GM18868 (cell line): Measurements from ENCODE around the gene ANKRD27.

Experiments used
- ATAC-seq: cut with Tn5 transposase; IDR thresholded peaks from one replicate; pipeline ENCODE4 v1.9.1; 2021; ENCODE audit warnings: mild to moderate bottlenecking, moderate library complexity; ENCODE audit not compliant: unreplicated experiment

The ANKRD27 gene

DNA sequence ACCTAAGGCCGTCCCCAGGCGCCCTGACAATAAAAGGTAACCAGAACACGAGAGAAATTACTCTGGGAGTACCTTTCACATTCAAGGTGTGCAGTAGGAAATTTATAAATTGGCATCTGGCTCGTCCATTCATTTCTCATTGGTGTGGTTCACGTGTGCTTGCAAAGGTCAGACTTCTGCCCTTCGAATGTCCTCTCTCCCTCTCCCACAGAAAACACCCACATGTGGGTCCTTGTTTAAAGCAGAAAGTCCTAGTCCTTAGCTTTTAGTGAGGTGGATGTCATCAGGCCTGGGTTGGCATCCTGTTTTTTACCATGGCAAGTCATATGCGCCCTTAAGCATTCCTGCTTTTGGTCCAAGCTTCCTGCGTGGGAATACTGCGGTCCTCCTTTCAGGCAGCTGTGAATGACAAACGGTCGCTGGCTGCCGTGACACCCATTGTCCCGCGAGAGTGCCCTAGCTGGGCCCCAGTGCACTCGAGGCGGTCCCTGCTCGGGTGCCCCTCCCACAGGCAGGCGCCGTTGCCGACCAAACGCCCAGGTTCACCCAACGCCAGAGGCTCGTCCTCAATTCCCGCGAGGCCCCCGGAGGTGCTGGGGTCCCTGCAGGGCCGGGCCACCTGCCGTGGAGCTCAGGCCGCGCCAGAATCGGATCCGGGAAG is 16.4 kb upstream of the ANKRD27 start, which contains the start of gene NUDT19:
Gene NUDT19, plus strand, starts transcription at position 531 of the 661 bp plus-strand sequence. CDS start 140 bp downstream, outside the sequence.
- ATAC-seq, result peak; percentile 89

DNA sequence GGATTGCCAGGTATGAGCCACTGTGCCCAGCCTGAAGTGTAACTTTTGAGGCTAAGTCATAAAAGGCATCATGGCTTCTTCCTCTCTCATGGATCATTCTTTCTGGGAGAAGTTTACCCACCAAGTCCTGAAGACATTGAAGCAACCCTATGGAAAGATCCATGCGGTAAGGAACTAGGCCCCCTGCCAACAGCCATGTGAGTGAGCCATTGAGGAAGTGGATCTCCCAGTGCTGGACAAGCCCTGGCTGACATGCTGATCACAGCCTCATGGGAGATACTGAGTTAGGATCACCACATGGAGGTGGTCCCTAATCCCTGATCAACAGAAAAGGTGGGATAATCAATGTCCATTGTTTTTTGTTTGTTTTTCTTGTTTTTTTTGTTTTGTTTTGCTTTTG is 13.3 kb upstream of the ANKRD27 start:
- no peak for ATAC-seq

DNA sequence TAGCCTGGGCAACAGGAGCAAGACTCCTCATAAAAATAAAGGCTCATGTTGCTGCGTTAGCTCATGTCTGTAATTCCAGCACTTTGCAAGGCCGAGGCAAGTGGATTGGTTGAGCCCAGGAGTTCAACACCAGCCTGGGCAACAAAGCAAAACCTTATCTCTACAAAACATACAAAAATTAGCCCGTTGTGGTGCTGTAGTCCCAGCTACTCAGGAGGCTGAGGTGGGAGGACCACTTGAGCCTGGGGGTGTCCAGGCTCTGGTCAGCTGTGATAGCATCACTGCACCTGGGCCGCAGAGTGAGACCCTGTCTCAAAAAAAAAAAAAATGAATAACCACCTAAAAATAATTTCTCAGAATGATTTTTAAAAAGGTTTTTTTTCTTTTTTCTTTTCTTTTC is 12.7 kb upstream of the ANKRD27 start:
- no peak for ATAC-seq

DNA sequence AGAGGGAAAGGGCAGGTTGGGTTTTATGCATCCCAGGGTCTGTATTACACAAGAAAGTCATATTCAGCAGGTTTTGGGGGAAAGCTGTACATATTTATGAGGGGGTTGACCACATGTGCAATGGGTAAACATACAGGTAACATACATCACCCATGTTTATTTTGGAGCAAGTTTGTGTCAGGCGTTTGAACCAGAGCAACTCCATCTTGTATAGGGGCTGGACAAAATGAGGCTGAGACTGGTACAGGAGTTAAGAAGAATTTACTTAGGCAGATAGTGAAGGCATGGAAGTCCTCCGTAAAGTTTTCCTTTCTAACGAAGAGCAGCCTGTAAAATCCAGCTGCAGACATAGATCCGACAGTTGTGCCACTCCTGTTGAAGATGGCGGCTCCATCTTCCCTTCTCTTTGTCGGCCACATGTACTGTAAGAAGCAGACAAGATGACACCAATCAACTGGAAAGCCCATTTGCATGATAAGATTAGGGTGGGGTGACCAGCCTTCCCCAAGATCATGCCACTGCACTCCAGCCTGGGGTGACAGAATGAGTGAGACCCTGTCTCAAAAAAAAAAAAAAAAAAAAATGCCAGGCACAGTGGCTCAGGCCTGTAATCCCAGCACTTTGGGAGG is 12.0 kb upstream of the ANKRD27 start:
- no peak for ATAC-seq

DNA sequence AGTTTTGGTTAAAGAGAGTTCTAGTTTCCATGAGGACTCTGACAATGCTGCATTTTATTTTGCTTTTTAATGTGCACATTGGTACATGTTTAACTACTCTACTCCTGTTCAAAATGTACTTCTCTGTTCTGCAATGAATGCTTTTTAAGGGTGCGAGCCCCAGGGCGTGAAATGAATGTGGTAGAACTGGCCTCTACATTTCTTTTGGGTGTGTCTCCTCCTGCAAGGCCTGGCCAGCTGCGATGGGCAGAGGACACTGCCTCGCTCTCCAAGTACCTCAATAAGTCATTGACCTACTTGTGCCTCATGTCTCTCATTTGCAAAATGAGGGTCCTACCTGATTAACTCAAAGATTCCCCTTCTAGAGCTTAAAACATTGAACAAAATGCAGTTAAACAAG is 7.3 kb upstream of the ANKRD27 start:
- no peak for ATAC-seq

DNA sequence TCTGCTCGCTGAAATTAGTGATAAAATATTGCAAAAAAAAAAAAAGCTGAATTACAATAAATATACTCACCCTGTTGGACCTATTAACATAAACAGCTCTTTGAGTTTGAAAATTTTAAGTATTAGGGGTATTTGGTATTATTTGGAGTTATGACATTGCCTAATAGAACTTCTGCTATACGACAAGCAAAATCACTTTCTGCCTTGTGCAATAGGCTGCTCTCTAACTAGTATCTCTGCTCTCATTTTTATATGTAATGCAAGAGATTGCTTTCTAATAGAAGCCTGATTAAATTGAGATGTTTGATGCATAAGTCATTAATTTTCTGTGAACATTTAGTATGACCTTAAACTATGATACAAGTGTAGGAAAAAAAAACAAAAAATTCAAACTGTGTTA is 6.0 kb upstream of the ANKRD27 start:
- ATAC-seq, result no peak

DNA sequence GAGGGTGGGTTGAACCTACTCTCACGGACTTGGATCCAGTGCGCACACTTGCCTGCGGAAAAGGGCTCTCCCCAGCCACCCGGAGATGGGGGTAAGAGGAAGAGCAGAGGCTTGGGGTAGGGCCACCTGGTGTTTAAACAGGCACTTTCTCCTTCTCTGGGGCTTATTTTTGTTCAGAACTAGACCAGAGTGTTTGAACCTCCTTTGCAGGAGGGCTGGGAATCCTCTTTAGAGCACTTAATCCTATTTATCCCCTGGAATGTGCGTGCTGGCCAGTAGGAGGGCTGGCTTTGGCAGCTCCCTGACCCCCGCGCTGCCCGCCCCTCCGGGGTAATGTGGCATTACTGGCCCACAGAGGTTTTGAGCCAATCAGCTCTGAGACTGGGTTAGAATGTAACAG is 2.7 kb upstream of the ANKRD27 start:
- no peak for ATAC-seq

DNA sequence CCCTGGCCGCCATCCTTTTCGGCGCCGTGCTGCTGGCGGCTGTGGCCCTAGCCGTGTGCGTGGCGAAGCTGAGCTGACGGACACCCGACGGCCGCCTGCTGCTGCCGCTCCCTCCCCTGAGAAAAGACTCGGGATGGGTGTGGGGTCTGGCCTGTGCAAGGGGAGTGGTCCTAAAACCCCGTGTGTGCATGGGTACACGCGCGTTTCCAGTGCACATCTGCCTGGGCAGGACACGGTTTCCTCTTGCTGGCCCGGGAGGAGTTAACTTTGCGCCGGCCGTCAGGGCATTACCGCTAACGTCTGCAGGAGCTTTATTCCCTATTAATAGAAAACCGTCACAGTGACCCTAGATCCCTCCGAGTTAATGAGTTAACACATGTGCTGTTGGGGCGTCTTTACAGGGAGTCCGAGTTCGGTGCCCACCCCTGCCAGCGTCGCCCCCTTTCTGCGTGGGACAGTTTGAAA is 1.9 kb upstream of the ANKRD27 start:
- ATAC-seq, result no peak

DNA sequence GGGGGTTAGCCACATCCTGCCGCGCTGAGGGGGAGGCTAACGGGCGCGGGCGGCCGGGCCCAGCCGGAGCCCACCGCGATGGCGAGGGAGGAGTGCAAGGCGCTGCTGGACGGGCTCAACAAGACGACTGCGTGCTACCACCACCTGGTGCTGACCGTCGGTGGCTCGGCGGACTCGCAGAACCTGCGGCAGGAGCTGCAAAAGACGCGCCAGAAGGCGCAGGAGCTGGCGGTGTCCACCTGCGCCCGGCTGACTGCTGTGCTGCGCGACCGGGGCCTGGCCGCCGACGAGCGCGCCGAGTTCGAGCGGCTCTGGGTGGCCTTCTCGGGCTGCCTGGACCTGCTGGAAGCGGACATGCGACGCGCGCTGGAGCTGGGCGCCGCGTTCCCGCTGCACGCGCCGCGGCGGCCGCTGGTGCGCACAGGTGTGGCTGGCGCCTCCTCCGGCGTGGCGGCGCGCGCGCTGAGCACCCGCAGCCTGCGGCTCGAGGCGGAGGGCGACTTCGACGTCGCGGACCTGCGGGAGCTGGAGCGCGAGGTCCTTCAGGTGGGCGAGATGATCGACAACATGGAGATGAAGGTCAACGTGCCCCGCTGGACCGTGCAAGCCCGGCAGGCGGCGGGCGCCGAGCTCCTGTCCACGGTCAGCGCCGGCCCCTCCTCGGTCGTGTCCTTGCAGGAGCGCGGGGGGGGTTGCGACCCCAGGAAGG is 1.4 kb upstream of the ANKRD27 start:
- no peak for ATAC-seq

DNA sequence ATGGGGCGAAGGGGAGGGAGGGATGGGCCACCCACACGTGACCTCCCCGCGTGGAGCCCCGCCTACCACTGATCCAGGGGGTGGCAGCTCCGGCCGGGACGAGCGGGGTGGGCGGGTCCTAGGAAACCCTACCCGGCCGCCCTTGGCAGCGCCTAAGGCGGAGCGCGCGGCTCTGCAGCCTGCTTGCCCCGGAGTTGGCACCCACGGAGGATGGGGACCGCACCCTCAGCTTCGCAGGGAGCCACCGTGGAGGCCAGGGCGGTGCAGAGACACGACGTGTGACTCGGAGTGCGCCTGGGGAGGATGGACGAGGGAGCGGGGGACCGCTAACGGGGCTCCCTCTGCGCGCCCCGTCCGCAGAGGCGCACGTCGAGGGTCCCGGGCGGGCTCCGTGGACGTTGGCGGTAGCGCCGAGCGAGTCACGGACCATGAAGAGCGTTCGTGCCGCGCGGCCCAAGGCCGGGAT is 773 bp upstream of the ANKRD27 start, which contains the start of gene RGS9BP:
Gene RGS9BP, plus strand, starts transcription at position 129 of the 466 bp plus-strand sequence. CDS start 416 bp downstream, outside the sequence.
- ATAC-seq, result peak; percentile 30

DNA sequence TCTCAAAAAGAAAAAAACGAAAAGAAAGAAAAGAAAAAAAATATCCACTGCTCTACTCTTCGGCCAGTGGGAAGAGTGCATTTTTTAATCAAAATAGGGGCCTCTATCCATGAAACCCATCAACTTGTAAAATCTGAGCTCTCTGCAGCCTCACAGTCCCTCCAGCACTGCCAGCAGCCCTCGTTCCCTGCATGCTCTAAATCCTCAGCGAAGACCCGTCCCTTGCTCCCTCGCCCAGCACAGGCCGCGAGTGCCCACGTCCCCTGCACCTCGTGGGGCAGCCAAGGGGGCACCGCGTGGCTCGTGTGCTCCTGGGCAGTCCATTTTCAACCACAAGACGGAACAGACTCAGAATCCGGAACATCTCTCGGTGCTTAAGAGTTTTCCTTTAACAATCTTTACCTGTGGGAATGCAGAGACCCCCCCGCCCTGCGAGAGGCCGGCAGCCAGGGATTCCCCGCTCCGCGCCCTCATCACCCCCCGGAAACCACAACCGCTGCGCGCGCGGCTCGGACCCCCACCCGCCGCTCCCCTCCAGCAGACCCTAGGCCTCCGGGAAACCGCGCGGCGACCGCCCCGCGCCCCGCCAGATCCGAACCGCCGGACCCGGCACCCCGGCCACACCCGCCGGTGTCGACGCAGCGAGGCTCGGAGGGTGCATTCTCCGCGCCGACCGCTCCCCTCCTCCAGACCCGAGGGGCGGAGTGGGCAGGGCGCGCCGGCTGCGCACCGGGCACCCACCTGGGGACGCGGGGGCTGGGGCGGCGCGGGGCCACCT is 638 bp downstream of the ANKRD27 start:
- ATAC-seq, result no peak

DNA sequence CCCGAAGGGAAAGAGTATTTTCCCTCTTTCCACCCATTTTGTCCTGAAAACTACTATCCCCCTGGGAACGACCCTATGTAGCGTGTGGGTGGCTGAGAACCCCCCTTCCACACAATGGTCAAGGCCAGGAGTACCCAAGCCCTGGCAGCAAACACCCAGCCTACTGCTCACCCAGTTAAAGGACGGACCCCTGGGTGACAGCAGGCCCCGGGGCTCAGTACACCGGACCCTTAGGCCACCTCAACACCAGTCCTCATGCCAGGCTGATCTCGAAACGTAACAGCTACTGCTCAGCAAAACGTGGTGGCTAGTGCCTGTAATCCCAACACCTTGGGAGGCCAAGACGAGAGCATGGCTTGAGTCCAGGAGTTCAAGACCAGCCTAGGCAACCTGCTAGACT is 1.4 kb downstream of the ANKRD27 start:
- no peak for ATAC-seq

DNA sequence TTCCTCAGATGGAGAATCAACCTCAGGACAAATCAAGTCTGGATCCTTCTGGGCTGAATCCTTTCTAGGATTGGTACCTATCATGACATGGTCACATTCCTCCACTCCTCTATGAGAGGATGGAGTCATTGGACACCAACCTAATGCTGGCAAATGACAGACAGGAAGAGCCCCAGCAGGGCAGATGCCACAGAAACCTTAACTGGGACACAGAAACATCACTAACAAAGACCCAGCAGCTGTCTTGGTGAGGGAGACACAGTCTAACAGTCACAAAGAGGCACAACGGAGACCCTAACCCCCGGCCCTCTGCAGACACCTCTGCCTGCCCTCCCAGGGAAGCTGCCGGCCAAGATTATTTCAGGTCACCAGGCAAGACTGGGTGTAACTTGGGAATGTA is 2.1 kb downstream of the ANKRD27 start:
- ATAC-seq, result no peak

DNA sequence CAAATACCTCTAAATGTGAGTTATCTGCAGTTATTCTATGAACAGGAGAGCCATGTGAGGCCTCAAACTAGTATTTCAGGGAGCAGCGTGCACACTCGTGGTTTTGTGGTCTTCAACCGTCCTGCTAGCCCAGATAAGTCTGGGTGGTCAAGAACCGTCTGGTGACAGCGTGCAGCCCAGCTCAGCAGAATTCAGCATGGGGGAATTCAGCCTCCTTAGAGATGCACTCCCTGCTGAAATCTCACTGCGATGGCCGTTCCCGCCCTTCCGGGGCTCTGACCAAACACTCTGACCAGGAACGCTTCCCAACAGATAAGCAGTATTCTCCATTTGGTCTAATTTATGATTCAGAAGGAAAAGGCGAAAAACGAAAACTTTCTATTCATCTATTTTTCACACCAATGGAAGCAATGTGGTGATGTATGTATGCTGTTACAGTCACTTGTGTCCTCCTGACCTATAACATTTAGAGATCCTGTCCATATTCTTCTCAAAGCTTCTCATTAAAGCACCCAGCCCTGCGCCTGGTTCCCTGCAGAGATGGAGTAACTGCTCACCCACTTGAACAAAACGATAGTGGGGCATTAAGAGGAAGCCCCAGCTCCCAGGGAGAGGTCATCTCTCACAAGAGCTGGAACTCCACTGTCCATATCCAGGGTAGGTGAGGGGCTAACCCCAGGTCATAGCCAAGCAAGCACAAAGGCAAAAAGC is 2.9 kb downstream of the ANKRD27 start:
- no peak for ATAC-seq

DNA sequence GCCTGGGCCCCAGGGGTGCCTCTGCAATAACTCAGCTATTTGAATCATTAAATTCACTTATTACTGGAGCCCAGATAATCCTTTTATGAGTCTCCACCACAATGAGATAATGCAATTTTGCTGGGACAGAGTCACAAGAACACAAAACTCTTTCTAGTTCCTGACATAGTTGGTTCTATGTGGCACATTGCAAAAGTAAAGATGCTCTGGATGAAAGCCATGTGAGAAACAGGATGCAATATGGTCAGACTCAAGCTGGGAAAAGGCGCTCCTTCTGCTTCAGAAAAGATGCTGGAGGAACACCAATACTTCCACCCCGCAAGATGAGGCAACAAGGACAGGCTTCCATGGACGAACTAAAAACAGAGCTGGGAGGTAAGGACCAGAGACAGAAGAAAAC is 5.7 kb downstream of the ANKRD27 start:
- ATAC-seq, result no peak

DNA sequence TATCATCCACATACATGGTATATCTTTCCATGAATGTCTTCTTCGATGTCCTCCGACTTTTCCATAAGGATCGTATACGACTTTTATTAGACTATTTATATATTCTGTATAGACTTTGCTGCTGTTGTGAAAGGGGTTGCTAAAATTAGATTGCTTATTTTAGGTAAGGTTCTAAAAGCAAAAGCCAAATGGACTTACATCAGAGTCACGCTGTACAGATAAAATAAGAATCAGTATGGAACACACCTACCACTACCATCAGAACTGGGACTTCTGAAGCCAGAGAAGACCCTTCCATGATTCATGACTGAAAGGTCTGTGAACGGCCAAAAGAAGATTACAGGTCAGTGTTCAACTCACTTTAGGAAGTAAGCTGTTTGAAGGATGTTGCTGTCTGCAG is 8.9 kb downstream of the ANKRD27 start:
- no peak for ATAC-seq

DNA sequence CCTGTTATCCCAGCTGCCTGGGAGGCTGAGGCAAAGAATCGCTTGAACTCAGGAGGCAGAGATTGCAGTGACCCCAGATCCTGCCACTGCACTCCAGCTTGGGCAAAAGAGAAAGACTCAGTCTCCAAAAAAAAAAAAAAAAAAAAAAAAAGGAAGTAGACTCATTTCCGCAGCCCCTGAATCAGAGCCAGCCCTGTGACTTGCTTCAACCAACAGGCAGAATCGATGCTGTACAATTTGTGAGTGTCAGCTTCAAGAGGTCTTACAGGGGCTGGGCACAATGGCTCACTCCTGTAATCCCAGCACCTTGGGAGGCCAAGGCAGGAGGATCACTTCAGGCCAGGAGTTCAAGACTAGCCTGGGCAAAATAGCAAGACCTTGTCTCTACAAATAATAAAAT is 12.8 kb downstream of the ANKRD27 start:
- ATAC-seq, result no peak

DNA sequence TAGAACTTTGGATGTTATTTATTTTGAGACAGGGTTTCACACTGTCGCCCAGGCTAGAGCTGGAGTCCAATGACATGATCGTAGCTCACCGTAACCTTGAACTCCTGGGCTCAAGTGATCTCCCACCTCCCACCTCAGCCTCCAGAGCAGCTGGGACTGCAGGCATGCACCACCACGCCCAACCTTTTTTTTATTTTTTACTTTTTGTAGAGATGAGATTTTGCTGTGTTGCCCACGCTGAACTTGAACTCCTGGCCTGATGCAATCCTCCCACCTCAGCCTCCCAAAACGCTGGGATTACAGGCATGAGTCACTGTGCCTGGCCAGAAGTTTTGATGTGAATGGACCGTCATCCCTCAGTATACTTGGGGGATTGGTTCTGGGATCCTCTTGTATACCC is 13.7 kb downstream of the ANKRD27 start:
- no peak for ATAC-seq

DNA sequence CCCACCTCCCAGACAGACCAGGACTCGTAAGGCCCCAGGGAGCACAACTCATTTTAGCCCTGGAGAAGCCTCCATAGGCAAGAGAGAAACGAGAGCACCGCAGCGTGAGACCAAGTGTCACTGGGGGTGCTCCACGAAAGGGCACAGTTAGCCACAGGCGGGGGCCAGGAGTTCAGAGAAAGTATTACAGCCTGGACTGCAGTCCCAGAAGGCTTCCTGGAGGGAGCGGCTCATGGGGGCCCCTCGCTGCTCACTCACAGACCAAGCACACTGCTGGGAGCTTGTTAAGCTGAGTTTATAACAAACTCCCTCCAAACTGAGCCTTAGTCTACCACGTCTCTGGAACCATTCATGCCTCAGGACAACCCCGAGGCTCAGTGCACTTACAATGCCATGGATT is 16.5 kb downstream of the ANKRD27 start:
- ATAC-seq, result no peak

DNA sequence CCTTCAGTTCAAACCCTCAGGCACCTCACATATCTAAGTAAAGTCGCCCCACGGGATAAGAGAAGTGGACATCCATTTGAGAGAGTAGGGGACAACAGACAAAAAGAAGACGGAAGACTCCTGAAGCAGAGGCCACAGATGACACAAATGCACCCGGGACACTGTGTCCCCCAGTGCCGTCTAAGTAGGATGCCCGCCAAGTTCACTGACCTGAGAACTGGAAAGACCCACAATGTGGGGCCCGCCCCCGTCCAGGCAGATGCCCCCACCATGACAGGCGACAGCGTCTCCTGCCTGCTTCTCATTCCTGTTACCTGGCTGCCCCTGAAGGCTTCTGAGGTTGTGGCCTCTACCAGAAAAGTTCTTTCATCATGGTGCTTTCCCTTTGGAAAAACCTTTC is 16.9 kb downstream of the ANKRD27 start:
- no peak for ATAC-seq
